GM19397 (cell line): Measurements from ENCODE around the gene DAPK3.

Experiments used
- ATAC-seq: cut with Tn5 transposase; IDR thresholded peaks from one replicate; pipeline ENCODE4 v1.9.1; 2021; ENCODE audit warnings: mild to moderate bottlenecking, moderate library complexity; ENCODE audit not compliant: unreplicated experiment

DAPK3 gene

DNA sequence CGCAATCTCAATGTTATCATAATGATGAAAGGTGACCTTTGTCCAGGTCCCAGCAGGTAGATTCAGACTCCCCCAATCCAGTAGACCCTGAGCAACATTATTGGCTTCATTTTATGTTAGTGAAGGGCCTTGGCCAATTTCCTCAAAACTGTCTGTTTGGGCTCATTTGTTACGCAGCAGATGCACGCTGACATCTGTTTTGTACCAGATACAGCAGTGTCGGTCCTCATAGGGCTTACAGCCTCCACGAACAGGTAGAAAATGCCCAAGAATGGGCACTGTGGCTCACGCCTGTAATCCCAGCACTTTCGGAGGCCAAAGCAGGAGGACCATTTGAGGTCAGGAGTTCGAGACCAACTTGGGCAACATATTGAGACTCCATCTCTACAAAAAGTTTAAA is 51.1 kb downstream of the DAPK3 start:
- no peak for ATAC-seq

DNA sequence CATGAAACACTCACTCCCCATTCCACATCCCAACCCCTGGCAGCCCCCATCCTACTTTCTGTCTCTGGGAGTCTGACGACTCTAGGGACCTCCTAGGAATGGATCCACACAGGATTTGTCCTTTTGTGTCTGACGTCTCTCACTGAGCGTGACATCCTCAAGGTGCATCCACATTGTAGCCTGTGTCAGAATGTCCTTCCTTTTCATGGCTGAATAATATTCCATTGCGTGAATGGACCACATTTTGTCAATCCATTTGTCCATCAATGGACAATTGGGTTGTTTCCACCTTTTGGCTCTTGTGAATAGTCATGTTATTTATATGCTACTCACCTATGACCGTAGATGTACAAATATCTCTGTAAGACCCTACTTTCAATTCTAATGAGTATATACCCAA is 54.9 kb downstream of the DAPK3 start:
- no peak for ATAC-seq

GRCh38 chr19:3914199-3914598 is 56.7 kb downstream of the DAPK3 start:
- no peak for ATAC-seq

DNA sequence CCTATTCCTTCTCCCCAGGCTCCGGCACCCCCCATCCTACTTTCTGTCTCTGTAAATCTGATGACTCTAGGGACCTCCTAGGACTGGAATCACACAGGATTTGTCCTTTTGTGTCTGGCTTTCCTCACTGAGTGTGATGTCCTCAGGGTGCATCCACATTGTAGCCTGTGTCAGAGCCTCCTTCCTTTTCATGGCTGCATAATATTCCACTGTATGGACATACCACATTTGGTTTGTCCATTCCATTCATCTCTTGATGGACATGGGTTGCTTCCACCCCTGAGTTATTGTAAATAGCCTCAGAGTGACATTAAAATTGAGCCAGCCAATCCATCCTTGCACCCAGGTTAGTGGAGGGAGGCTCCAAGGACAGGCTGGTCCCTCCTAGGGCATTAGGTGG is 60.8 kb downstream of the DAPK3 start:
- ATAC-seq = no peak
